ENCODE results near the gene IDUA. TPM values are rescaled to one million over a fixed set of nuclear protein-coding genes. Genes with fewer than 3 reads are reported as not detected.
A peak's percentile ranks its signal among the peaks of the same experiment; 100 is the strongest.
"Not testable (repeated sequence)": the region's sequence is repeated elsewhere in the genome, so short reads cannot be mapped to it uniquely, and the experiment has no call there.

Gene IDUA
- total RNA-seq, 1 donor from 2014 or later: 5.8 TPM

DNA sequence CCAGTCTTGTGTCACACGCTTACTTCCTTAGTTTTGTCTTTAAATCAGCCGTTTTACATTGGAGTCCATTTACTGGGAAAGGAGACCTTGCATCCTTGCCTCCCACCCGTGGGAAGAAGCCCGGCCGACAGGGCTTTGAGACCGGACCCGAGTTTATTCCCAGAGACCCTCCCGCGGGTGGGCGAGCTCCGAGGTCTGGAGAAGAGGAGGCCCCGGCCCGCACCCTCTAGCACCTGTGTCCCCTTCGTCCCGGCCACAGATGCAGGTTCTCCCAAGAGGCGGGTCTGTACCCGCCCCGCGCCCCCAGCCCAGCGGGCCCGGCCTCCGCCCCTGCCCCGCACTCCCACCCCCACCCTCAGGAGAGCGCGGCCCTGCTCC, 10.1 kb downstream of the IDUA start:
- no peak for DNase-seq (ENCODE audit: low read depth)
- TF ChIP-seq, protein P1, sequence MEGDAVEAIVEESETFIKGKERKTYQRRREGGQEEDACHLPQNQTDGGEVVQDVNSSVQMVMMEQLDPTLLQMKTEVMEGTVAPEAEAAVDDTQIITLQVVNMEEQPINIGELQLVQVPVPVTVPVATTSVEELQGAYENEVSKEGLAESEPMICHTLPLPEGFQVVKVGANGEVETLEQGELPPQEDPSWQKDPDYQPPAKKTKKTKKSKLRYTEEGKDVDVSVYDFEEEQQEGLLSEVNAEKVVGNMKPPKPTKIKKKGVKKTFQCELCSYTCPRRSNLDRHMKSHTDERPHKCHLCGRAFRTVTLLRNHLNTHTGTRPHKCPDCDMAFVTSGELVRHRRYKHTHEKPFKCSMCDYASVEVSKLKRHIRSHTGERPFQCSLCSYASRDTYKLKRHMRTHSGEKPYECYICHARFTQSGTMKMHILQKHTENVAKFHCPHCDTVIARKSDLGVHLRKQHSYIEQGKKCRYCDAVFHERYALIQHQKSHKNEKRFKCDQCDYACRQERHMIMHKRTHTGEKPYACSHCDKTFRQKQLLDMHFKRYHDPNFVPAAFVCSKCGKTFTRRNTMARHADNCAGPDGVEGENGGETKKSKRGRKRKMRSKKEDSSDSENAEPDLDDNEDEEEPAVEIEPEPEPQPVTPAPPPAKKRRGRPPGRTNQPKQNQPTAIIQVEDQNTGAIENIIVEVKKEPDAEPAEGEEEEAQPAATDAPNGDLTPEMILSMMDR (conservative IDR thresholded peaks at IDR 0.05; ENCODE audit: low read depth, low read length): no peak

DNA sequence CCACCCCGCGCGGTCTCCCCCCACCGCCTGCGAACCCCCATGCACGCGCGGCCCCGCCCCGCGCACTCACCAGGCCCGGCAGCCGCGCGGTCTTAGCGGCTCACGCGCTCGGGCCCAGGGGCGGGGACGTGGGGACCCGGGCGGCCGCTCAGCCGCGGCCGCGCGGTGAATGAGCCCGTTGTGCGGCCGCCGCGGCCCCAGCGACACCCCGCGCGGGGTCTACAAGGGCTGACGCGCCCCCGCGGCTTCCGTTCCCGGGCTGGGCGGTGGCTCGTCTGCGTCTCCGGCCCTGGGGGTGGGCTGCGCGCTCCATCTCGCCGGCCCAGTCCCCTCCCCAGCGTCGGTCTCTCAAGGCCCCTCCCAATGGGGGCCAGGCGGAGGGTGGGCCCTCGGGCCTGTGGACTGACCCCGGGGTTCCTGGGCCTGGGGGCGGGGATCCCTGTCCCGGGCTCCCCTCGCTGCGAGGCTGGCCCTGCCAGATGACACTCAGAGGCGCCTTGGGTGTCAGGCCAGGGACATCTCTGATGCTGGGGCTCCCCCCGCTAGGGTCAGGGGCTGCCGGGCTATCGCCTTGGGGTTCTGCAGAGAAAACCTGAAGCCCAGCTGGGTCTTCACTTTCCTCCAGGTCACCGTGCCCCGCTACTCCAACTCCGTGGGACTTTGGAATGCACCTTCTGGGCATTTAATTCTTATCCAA, 10.7 kb downstream of the IDUA start:
- TF ChIP-seq, protein P1 (conservative IDR thresholded peaks at IDR 0.05; ENCODE audit: low read depth, low read length): no peak
- H3K4me3 ChIP-seq (ENCODE audit: low read depth, low read length): peak overlapping the region; percentile 50
- no peak for DNase-seq (ENCODE audit: low read depth)

More for the DNA sequence above, 10.1 kb downstream of the IDUA start:
- peak overlapping the region; percentile 50 for H3K4me3 ChIP-seq (ENCODE audit: low read depth, low read length)

GRCh38 chr4:998096-998691, 11.3 kb downstream of the IDUA start:
- no peak overlapping the region for H3K4me3 ChIP-seq (ENCODE audit: low read depth, low read length)
- TF ChIP-seq, protein P1 (conservative IDR thresholded peaks at IDR 0.05; ENCODE audit: low read depth, low read length): no peak
- no peak for DNase-seq (ENCODE audit: low read depth)

DNA sequence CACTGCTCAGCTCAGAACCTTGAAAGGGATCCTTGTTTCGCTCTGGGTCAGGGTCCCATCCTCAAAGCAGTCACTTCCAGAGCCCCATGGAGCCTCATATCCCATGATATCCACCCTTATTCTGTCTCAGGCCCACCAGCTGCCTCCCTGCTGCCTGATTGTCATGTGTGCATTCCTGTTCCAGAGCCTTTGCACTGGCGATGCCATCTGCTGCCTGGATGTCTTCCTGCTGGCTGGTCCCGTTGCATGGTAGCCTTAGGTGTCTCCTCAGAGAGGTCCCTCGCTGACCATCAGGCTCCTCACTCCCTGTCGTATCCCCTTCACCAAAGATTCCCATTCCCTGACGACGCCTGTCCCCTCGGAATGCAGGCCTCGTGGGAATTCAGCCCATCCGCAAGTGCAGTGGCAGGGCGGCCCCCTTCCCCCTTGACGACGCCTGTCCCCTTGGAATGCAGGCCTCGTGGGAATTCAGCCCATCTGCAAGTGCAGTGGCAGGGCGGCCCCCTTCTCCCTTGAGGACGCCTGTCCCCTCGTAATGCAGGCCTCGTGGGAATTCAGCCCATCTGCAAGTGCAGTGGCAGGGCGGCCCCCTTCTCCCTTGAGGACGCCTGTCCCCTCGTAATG, 12.5 kb downstream of the IDUA start:
- not testable (repeated sequence) for H3K4me3 ChIP-seq (ENCODE audit: low read depth, low read length); DNase-seq (ENCODE audit: low read depth)

DNA sequence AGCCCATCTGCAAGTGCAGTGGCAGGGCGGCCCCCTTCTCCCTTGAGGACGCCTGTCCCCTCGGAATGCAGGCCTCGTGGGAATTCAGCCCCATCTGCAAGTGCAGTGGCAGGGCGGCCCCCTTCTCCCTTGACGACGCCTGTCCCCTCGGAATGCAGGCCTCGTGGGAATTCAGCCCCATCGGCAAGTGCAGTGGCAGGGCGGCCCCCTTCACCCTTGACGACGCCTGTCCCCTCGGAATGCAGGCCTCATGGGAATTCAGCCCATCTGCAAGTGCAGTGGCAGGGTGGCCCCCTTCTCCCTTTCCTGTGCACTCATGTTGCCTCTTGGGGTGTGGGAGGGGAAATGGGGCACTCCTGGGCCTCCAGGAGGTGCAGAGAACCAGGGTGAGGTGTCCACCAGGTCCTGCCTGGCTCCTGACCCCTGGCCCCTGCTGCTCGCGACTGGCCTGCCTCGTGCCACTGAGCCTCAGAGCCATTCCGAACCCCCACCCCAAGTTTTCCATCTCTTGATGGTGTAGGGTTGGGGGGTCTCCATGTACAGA, 13.1 kb downstream of the IDUA start:
- no peak overlapping the region for H3K4me3 ChIP-seq (ENCODE audit: low read depth, low read length)
- TF ChIP-seq, protein P1 (conservative IDR thresholded peaks at IDR 0.05; ENCODE audit: low read depth, low read length): no peak
- DNase-seq (ENCODE audit: low read depth): no peak

DNA sequence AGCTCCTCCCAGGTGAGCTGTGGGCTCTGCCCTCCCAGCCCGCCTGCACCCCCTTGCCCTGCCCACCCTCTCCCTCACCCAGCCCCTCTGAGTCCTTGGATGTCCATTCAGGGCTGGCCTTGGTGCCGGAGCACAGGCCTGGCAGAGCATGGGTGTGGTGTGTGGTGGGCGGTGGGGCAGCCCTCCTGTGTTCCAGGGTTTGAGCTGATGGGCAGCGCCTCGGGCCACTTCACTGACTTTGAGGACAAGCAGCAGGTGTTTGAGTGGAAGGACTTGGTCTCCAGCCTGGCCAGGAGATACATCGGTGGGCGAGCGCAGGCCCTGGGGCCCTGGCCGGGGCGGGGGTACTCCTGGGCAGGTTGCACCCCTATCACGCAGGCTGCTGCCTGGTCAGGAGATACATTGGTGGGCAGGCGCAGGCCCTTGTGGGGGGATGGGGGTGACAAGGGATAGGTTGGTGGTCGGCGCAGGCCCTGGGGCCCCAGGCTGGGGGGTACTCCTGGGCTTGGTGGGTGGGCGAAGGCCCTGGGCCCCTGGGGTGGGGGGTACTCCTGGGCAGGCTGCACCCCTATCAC, 13.9 kb downstream of the IDUA start:
- no peak for DNase-seq (ENCODE audit: low read depth)
- H3K4me3 ChIP-seq (ENCODE audit: low read depth, low read length): no peak overlapping the region
- TF ChIP-seq, protein P1 (conservative IDR thresholded peaks at IDR 0.05; ENCODE audit: low read depth, low read length): no peak

GRCh38 chr4:1001561-1002130, 14.8 kb downstream of the IDUA start:
- no peak overlapping the region for H3K4me3 ChIP-seq (ENCODE audit: low read depth, low read length)
- TF ChIP-seq, protein P1 (conservative IDR thresholded peaks at IDR 0.05; ENCODE audit: low read depth, low read length): no peak
- DNase-seq (ENCODE audit: low read depth): no peak
